Neural progenitor cell (in vitro differentiated cells): ENCODE results near the gene HPSE2.

Experiments used
- EZH2 ChIP-seq: fragments of 200-600 bp; sonication (generic); IDR thresholded peaks from 2 replicates; pipeline ENCODE4 v1.6.1; 2017; ENCODE audit warnings: antibody characterized with exemption, mild to moderate bottlenecking, moderate library complexity
- EZH2phosphoT487 ChIP-seq: fragments of 200-600 bp; sonication (generic); IDR thresholded peaks from 2 replicates; pipeline ENCODE4 v1.6.1; 2017; ENCODE audit warnings: antibody characterized with exemption
- TF ChIP-seq, protein P1 (sequence below): fragments of 200-600 bp; sonication (generic); IDR thresholded peaks from 2 replicates; pipeline ENCODE4 v1.5.1; 2017; ENCODE audit warnings: antibody characterized with exemption, mild to moderate bottlenecking

DNA sequence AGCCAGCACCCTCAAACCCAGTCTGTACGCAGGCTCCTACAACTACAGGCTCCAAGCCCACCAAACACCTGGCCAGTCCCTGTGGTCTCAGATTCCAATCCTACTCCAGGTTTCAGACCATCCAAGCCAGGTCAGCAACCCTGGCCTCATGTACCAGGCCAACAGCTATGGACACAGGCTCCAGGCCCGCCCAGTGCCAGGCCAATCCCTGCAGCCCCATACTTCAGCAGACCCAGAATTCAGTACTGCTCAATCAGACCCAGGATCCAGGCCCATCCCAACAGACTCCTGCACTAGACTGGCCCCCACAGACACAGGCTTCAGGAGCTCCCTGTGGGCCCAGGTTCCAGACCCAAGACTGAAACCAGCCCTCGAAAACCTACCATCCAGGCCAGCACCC is 32.3 kb downstream of the HPSE2 start:
- TF ChIP-seq, protein P1, sequence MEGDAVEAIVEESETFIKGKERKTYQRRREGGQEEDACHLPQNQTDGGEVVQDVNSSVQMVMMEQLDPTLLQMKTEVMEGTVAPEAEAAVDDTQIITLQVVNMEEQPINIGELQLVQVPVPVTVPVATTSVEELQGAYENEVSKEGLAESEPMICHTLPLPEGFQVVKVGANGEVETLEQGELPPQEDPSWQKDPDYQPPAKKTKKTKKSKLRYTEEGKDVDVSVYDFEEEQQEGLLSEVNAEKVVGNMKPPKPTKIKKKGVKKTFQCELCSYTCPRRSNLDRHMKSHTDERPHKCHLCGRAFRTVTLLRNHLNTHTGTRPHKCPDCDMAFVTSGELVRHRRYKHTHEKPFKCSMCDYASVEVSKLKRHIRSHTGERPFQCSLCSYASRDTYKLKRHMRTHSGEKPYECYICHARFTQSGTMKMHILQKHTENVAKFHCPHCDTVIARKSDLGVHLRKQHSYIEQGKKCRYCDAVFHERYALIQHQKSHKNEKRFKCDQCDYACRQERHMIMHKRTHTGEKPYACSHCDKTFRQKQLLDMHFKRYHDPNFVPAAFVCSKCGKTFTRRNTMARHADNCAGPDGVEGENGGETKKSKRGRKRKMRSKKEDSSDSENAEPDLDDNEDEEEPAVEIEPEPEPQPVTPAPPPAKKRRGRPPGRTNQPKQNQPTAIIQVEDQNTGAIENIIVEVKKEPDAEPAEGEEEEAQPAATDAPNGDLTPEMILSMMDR = no peak
- TF ChIP-seq EZH2phosphoT487 (no peak), EZH2 (no peak)
